HG03108 (cell line): Measurements from ENCODE around the gene BPTF.
"Not testable (repeated sequence)": the region's sequence is repeated elsewhere in the genome, so short reads cannot be mapped to it uniquely, and the experiment has no call there.

Experiments
- ATAC-seq: cut with Tn5 transposase; IDR thresholded peaks from one replicate; pipeline ENCODE4 v1.9.1; 2021; ENCODE audit warnings: moderate library complexity; ENCODE audit not compliant: unreplicated experiment

The BPTF gene

GRCh38 chr17:67999291-67999911 is 174.1 kb downstream of the BPTF start:
- no peak for ATAC-seq

GRCh38 chr17:68004201-68004600 is 178.9 kb downstream of the BPTF start:
- no peak for ATAC-seq

- ATAC-seq: no peak
These were observed 181.5 kb downstream of the BPTF start for GRCh38 chr17:68006797-68007196.

GRCh38 chr17:68011199-68011665 is 185.9 kb downstream of the BPTF start:
- peak; percentile 57 for ATAC-seq

- no peak for ATAC-seq
These were observed 188.1 kb downstream of the BPTF start for GRCh38 chr17:68013385-68013784.

GRCh38 chr17:68015081-68015723 is 189.9 kb downstream of the BPTF start:
- no peak for ATAC-seq

- no peak for ATAC-seq
These were observed 191.5 kb downstream of the BPTF start for GRCh38 chr17:68016838-68017237.

- not testable (repeated sequence) for ATAC-seq
These were observed 193.2 kb downstream of the BPTF start for GRCh38 chr17:68018493-68018892.

- no peak for ATAC-seq
These were observed 194.0 kb downstream of the BPTF start for GRCh38 chr17:68019336-68019674.

GRCh38 chr17:68019675-68020408 is 194.5 kb downstream of the BPTF start:
- peak; percentile 77 for ATAC-seq

GRCh38 chr17:68020409-68020756 is 195.1 kb downstream of the BPTF start:
- no peak for ATAC-seq

- not testable (repeated sequence) for ATAC-seq
These were observed 195.5 kb downstream of the BPTF start for GRCh38 chr17:68020791-68021190.

- ATAC-seq: no peak
These were observed 196.7 kb downstream of the BPTF start for GRCh38 chr17:68021963-68022362.

- ATAC-seq: not testable (repeated sequence)
These were observed 197.2 kb downstream of the BPTF start for GRCh38 chr17:68022547-68022946.

- ATAC-seq: no peak
These were observed 204.4 kb downstream of the BPTF start for GRCh38 chr17:68029512-68030215.
